H1 (cell line): ENCODE measurements around the gene RASAL2. TPM values are rescaled to one million over a fixed set of nuclear protein-coding genes. Genes with fewer than 3 reads are reported as not detected.

Experiments used
- CTCF ChIA-PET: fragments of 300-600 bp; sonication (Branson Sonifier 250); formaldehyde crosslinking; loops from one replicate; lab custom pipeline; 2021; ENCODE audit not compliant: partially characterized antibody; lab: Charles Lee
- POLR2A ChIA-PET: fragments of 300-600 bp; sonication (Branson Sonifier 250); formaldehyde crosslinking; loops from one replicate; lab custom pipeline; 2021; ENCODE audit warnings: inconsistent platforms; ENCODE audit not compliant: partially characterized antibody; lab: Charles Lee
- DNase-seq, 2 experiments: peaks; one replicate each; pipeline versions ENCODE4 v3.0.0 to v3.0.0-alpha.2; 2010 to 2022; ENCODE audit warnings: low spot score in 2 of 2, low read depth in 1 of 2, mixed read lengths in 1 of 2
- FAIRE-seq: peaks from 2 replicates; lab custom pipeline; 2011; peaks lifted over from hg19 to GRCh38; lab: Jason Lieb, UNC
- H2AFZ ChIP-seq: 2 replicates; pipeline ENCODE4 v1.8.1; 2012; ENCODE audit warnings: low read length, inconsistent platforms
- H2AK5ac ChIP-seq: 2 replicates; pipeline ENCODE4 v1.6.1; 2013; ENCODE audit warnings: low read depth, low read length
- H2BK120ac ChIP-seq: replicated peaks from 2 replicates; pipeline ENCODE3; 2013; ENCODE audit warnings: low read depth, low read length, inconsistent platforms
- H2BK12ac ChIP-seq: 2 replicates; pipeline ENCODE4 v1.6.1; 2013; ENCODE audit warnings: low read depth, low read length
- H2BK15ac ChIP-seq: 2 replicates; pipeline ENCODE4 v1.6.1; 2013; ENCODE audit warnings: low read length
- H2BK20ac ChIP-seq: 2 replicates; pipeline ENCODE4 v1.6.1; 2013; ENCODE audit warnings: low read length
- H2BK5ac ChIP-seq: 2 replicates; pipeline ENCODE4 v1.6.1; 2013; ENCODE audit warnings: low read depth, low read length
- H3K14ac ChIP-seq: 2 replicates; pipeline ENCODE4 v1.6.1; 2013; ENCODE audit warnings: inconsistent platforms; ENCODE audit not compliant: insufficient read length
- H3K18ac ChIP-seq: 2 replicates; pipeline ENCODE4 v1.6.1; 2013; ENCODE audit warnings: low read length; ENCODE audit errors: extremely low read depth
- H3K23ac ChIP-seq: 2 replicates; pipeline ENCODE4 v1.6.1; 2013; ENCODE audit warnings: inconsistent platforms; ENCODE audit not compliant: insufficient read length
- H3K23me2 ChIP-seq: 2 replicates; pipeline ENCODE4 v1.6.1; 2013; ENCODE audit warnings: low read depth, low read length
- H3K27ac ChIP-seq: 2 replicates; pipeline ENCODE4 v1.6.1; 2011; ENCODE audit warnings: low read depth, low read length, inconsistent platforms
- H3K27me3 ChIP-seq, 4 experiments: replicated peaks in 1 of 4; 1 replicate in 1 of 4; 2 replicates in 3 of 4; pipeline versions ENCODE4 v1.6.1 to v1.8.1; 2011 to 2013; ENCODE audit warnings: low read length in 3 of 4, mild to moderate bottlenecking in 3 of 4, inconsistent platforms in 2 of 4, mixed read lengths in 2 of 4, moderate library complexity in 1 of 4; ENCODE audit not compliant: control insufficient read depth in 3 of 4, insufficient read depth in 3 of 4; ENCODE audit errors: extremely low read depth in 1 of 4
- H3K36me3 ChIP-seq, 4 experiments: 2 replicates each; pipeline versions ENCODE4 v1.6.1 to v1.8.1; 2011 to 2013; ENCODE audit warnings: mild to moderate bottlenecking in 4 of 4, low read length in 3 of 4, moderate library complexity in 2 of 4, control low read depth in 1 of 4, inconsistent platforms in 1 of 4; ENCODE audit not compliant: insufficient read depth in 4 of 4, control insufficient read depth in 2 of 4
- H3K4ac ChIP-seq: replicated peaks from 2 replicates; pipeline ENCODE3; 2013; ENCODE audit warnings: low read length, low read depth, mixed read lengths, inconsistent platforms; ENCODE audit not compliant: insufficient read length
- H3K4me1 ChIP-seq, 4 experiments: replicated peaks in 1 of 4; 1 replicate in 1 of 4; 2 replicates in 3 of 4; pipeline versions ENCODE4 v1.6.1 to v1.8.1; 2011 to 2013; ENCODE audit warnings: low read length in 3 of 4, inconsistent platforms in 2 of 4, mixed read lengths in 1 of 4; ENCODE audit not compliant: insufficient read depth in 4 of 4, control insufficient read depth in 3 of 4
- H3K4me2 ChIP-seq, 2 experiments: 2 replicates each; pipeline versions ENCODE4 v1.6.1 to v1.8.1; 2011 to 2013; ENCODE audit warnings: low read depth in 2 of 2, low read length in 2 of 2, control low read depth in 1 of 2, inconsistent platforms in 1 of 2, mild to moderate bottlenecking in 1 of 2; ENCODE audit not compliant: insufficient read depth in 1 of 2
- H3K4me3 ChIP-seq, 4 experiments: fragments of 200-600, 300-600 bp in 1 of 4; sonication (generic), shearing (Covaris generic), sonication (Bioruptor Twin) in 1 of 4; 2 replicates each; pipeline versions ENCODE4 v1.5.1 to v1.8.1; 2011 to 2016; ENCODE audit warnings: low read length in 4 of 4, low read depth in 3 of 4, control low read depth in 2 of 4, inconsistent platforms in 2 of 4, mild to moderate bottlenecking in 2 of 4, mixed read lengths in 1 of 4, moderate library complexity in 1 of 4; ENCODE audit not compliant: insufficient read depth in 2 of 4; ENCODE audit errors: extremely low read depth in 1 of 4
- H3K56ac ChIP-seq: replicated peaks from 2 replicates; pipeline ENCODE3; 2013; ENCODE audit warnings: low read depth, mild to moderate bottlenecking, mixed read lengths, low read length, inconsistent platforms; ENCODE audit not compliant: insufficient read length
- H3K79me1 ChIP-seq: 2 replicates; pipeline ENCODE4 v1.6.1; 2013; ENCODE audit warnings: low read depth, low read length, control low read depth
- H3K79me2 ChIP-seq, 2 experiments: 2 replicates each; pipeline versions ENCODE4 v1.6.1 to v1.8.1; 2012 to 2013; ENCODE audit warnings: low read length in 2 of 2, mild to moderate bottlenecking in 2 of 2, inconsistent platforms in 1 of 2; ENCODE audit not compliant: insufficient read depth in 2 of 2, control insufficient read depth in 1 of 2
- H3K9ac ChIP-seq, 4 experiments: replicated peaks in 1 of 4; 1 replicate in 1 of 4; 2 replicates in 3 of 4; pipeline versions ENCODE4 v1.6.1 to v1.8.1; 2011 to 2013; ENCODE audit warnings: low read depth in 3 of 4, low read length in 3 of 4, control low read depth in 2 of 4, mild to moderate bottlenecking in 2 of 4, moderate library complexity in 2 of 4, inconsistent platforms in 1 of 4; ENCODE audit errors: extremely low read depth in 1 of 4
- H3K9me3 ChIP-seq, 2 experiments: 2 replicates each; pipeline versions ENCODE4 v1.6.1 to v1.8.1; 2012 to 2013; ENCODE audit warnings: mild to moderate bottlenecking in 2 of 2, moderate library complexity in 2 of 2, control low read depth in 1 of 2, inconsistent platforms in 1 of 2, low read depth in 1 of 2, low read length in 1 of 2, mixed read lengths in 1 of 2; ENCODE audit not compliant: insufficient read depth in 2 of 2
- H4K20me1 ChIP-seq, 2 experiments: replicated peaks in 1 of 2; 2 replicates each; pipeline versions ENCODE3 to v1.8.1; 2011 to 2013; ENCODE audit warnings: inconsistent platforms in 2 of 2, low read length in 2 of 2, mild to moderate bottlenecking in 1 of 2; ENCODE audit not compliant: insufficient read depth in 2 of 2, control insufficient read depth in 1 of 2
- H4K5ac ChIP-seq: 2 replicates; pipeline ENCODE4 v1.6.1; 2013; ENCODE audit warnings: low read length, low read depth, mixed read lengths, inconsistent platforms; ENCODE audit not compliant: insufficient read length
- H4K8ac ChIP-seq: 2 replicates; pipeline ENCODE4 v1.8.0; 2013; ENCODE audit warnings: mild to moderate bottlenecking, moderate library complexity, low read length, inconsistent platforms; ENCODE audit not compliant: insufficient read depth; ENCODE audit errors: extremely low read depth
- H4K91ac ChIP-seq: replicated peaks from 2 replicates; pipeline ENCODE3; 2013; ENCODE audit warnings: low read length, mixed read lengths, inconsistent platforms; ENCODE audit not compliant: insufficient read length
- BRCA1 ChIP-seq: IDR thresholded peaks from 2 replicates; pipeline ENCODE4 v1.6.1; 2012; ENCODE audit warnings: low read depth, low read length, improper control_type of control experiment
- E2F6 ChIP-seq: IDR thresholded peaks from 2 replicates; pipeline ENCODE4 v1.6.1; 2012; ENCODE audit warnings: inconsistent platforms
- EP300 ChIP-seq, 2 experiments: IDR thresholded peaks; 1 replicate in 1 of 2; 2 replicates in 1 of 2; pipeline ENCODE4 v1.6.1; 2011 to 2012; ENCODE audit warnings: low read depth in 2 of 2, low read length in 2 of 2, mild to moderate bottlenecking in 2 of 2, borderline replicate concordance in 1 of 2, inconsistent platforms in 1 of 2, moderate library complexity in 1 of 2
- HDAC6 ChIP-seq: IDR thresholded peaks from one replicate; pipeline ENCODE4 v1.7.1; 2012; ENCODE audit warnings: low read depth, mild to moderate bottlenecking, inconsistent platforms, low read length, moderate library complexity
- JUND ChIP-seq: IDR thresholded peaks from 2 replicates; pipeline ENCODE4 v1.6.1; 2011; ENCODE audit warnings: mild to moderate bottlenecking, improper control_type of control experiment, low read length
- KDM1A ChIP-seq: fragments of 200-600, 300-600 bp; sonication (generic); IDR thresholded peaks from 2 replicates; pipeline ENCODE4 v1.7.1; 2016; ENCODE audit warnings: mild to moderate bottlenecking, low read length, borderline replicate concordance
- PHF8 ChIP-seq: fragments of 200-600 bp; sonication (generic); conservative IDR thresholded peaks from 2 replicates; pipeline ENCODE4 v1.7.1; 2012; ENCODE audit warnings: low read depth, mild to moderate bottlenecking, inconsistent platforms, low read length, moderate library complexity
- RNF2 ChIP-seq: fragments of 200-900, 300-1000 bp; sonication (generic); IDR thresholded peaks from 2 replicates; pipeline ENCODE4 v1.7.1; 2016; ENCODE audit warnings: borderline replicate concordance, low read depth, mild to moderate bottlenecking, antibody characterized with exemption, low read length; ENCODE audit not compliant: poor library complexity, severe bottlenecking; ENCODE audit errors: missing control alignments
- RXRA ChIP-seq: IDR thresholded peaks from 2 replicates; pipeline ENCODE4 v1.6.1; 2011; ENCODE audit warnings: low read depth, mild to moderate bottlenecking, low read length, moderate library complexity; ENCODE audit not compliant: insufficient read depth
- SP1 ChIP-seq: IDR thresholded peaks from 2 replicates; pipeline ENCODE4 v1.6.1; 2011; ENCODE audit warnings: low read depth, low read length
- YY1 ChIP-seq: IDR thresholded peaks from 2 replicates; pipeline ENCODE4 v1.6.1; 2011; ENCODE audit warnings: low read depth, mild to moderate bottlenecking, low read length
- WGBS, 2 experiments: shearing (Covaris generic) in 1 of 2; methylation state at CpG; one replicate each; pipeline versions ENCODE4 v1.1.6 to v1.1.7; 2013 to 2015; ENCODE audit warnings: low lambda C conversion rate in 2 of 2, mixed read lengths in 2 of 2, inconsistent platforms in 1 of 2, low coverage in 1 of 2, missing lambda C conversion rate in 1 of 2; ENCODE audit not compliant: insufficient replicate concordance in 2 of 2, insufficient coverage in 1 of 2, insufficient read length in 1 of 2; ENCODE audit errors: extremely low coverage in 1 of 2, missing lambda C conversion rate in 1 of 2; 5-methylcytosine and 5-hydroxymethylcytosine counted together
- polyA plus RNA-seq, 7 experiments: library from polyadenylated mRNA; depleted of rRNA in 3 of 7; stranded (reverse) in 5 of 7; unstranded in 2 of 7; fragments of >200 nt in 5 of 7; fragments of 200-250 nt in 2 of 7; gene quantifications; 1 replicate in 5 of 7; 2 replicates in 1 of 7; 4 replicates in 1 of 7; pipeline versions ENCODE4 v1.2.1 to v1.2.3, GENCODE V29; 2011 to 2013; ENCODE audit warnings: missing spikeins in 2 of 7, mixed read lengths in 2 of 7
- total RNA-seq: library from RNA; stranded (reverse); fragmentation: NEBNext Ultra II Directional; extraction: Animal tissue kit (Norgen Biotek cat#: 25700); gene quantifications from 2 replicates; pipeline ENCODE4 v1.2.1, GENCODE V29; 2021
- TF ChIP-seq, protein P1 (sequence below): IDR thresholded peaks from 2 replicates; pipeline ENCODE4 v1.6.1; 2011; ENCODE audit warnings: low read length, improper control_type of control experiment

The RASAL2 gene
- total and polyA plus RNA-seq, 2 of the 8 experiments (the other 6 are each of a cell fraction or from before 2014, with no cell fraction given), result 15.9 to 32.5 TPM

DNA sequence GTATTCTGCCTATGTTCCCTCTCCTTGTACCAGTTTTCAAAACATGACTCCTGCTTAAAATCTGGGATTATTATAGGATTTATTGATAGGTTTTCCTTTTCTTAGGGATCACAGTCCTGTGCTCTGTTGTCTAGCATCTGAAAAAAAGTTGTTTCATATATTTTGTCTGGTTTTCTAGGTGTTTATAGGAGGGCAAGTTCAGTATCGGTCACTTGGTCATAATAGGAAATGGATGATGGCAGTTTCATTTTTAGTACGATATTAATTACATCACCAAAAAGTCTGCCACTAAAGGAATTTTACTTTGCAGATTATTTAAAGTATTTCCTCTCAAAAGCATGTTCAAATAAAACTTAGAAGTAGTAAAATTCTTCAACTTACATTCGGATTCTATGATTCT, 94.4 kb downstream of the RASAL2 start:
- H3K79me2 ChIP-seq, result peaks cover 0 to 72% of the 10 kb centered on the region in 2 experiments; a peak in 2 of 4 replicates
- H3K9me3 ChIP-seq, result no peaks in the 10 kb centered on the region
- H2BK5ac ChIP-seq, result no peak overlapping the region
- no peak overlapping the region for H4K8ac ChIP-seq
- H2BK15ac ChIP-seq, result no peak overlapping the region
- H3K23me2 ChIP-seq, result no peaks in the 10 kb centered on the region
- H2AFZ ChIP-seq, result no peak overlapping the region
- H3K4me2 ChIP-seq, result no peak overlapping the region
- FAIRE-seq, result no peak
- H3K36me3 ChIP-seq, result no peaks in the 10 kb centered on the region
- no peak overlapping the region for H2BK120ac ChIP-seq
- no peak overlapping the region for H3K27ac ChIP-seq
- no peak overlapping the region for H2AK5ac ChIP-seq
- no peaks in the 10 kb centered on the region for H4K20me1 ChIP-seq
- H3K79me1 ChIP-seq, result no peaks in the 10 kb centered on the region
- H4K91ac ChIP-seq, result no peak overlapping the region
- no peak overlapping the region for H4K5ac ChIP-seq
- H3K4ac ChIP-seq, result no peak overlapping the region
- no peak overlapping the region for H3K18ac ChIP-seq
- CTCF ChIA-PET, result interaction anchor here (0.6 to 4.6 kb wide), 9 partner anchors 9 to 242 kb away, joined by 3 to 36 read pairs (median 4); no protein-coding TSS in a partner anchor
- H2BK12ac ChIP-seq, result no peak overlapping the region
- no peaks in the 10 kb centered on the region for H3K4me1 ChIP-seq
- WGBS, 2 experiments, result 89% methylated on average over 3 of the region's 3 CpGs; no CpG with 5 or more reads in 1 of the 2 experiments
- no peak overlapping the region for H3K14ac ChIP-seq
- no peak overlapping the region for H3K4me3 ChIP-seq
- H3K27me3 ChIP-seq, result no peaks in the 10 kb centered on the region
- no peak overlapping the region for H2BK20ac ChIP-seq
- DNase-seq, result no peak
- H3K56ac ChIP-seq, result no peak overlapping the region
- POLR2A ChIA-PET, result no interaction called here
- H3K23ac ChIP-seq, result no peak overlapping the region
- H3K9ac ChIP-seq, result no peak overlapping the region
- no peak for TF ChIP-seq BRCA1
- TF ChIP-seq, protein P1, sequence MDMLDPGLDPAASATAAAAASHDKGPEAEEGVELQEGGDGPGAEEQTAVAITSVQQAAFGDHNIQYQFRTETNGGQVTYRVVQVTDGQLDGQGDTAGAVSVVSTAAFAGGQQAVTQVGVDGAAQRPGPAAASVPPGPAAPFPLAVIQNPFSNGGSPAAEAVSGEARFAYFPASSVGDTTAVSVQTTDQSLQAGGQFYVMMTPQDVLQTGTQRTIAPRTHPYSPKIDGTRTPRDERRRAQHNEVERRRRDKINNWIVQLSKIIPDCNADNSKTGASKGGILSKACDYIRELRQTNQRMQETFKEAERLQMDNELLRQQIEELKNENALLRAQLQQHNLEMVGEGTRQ, result no peak
- TF ChIP-seq E2F6, result no peak
- no peak for TF ChIP-seq PHF8
- no peak for TF ChIP-seq RNF2
- no peak for TF ChIP-seq JUND
- TF ChIP-seq HDAC6, result no peak
- TF ChIP-seq YY1, result no peak
- TF ChIP-seq SP1, result no peak
- TF ChIP-seq RXRA, result no peak
- TF ChIP-seq KDM1A, result no peak
- TF ChIP-seq EP300 (IDR thresholded peaks at IDR 0.05; ENCODE audit: borderline replicate concordance in 1 of 2, low read depth in 2 of 2, low read length in 2 of 2), result no peak
